HCT116 (cell line): ENCODE data around the gene ZNF25. TPM values are rescaled to one million over a fixed set of nuclear protein-coding genes. Genes with fewer than 3 reads are reported as not detected.

Experiments
- total RNA-seq: library from RNA; stranded (reverse); gene quantifications from one replicate; pipeline ENCODE4 v1.2.1, GENCODE V29; 2021; ENCODE audit not compliant: unreplicated experiment

Gene ZNF25
- total RNA-seq, 1 experiment from 2014 or later = 4.6 TPM

Other genes with a start within 250 kb of the ZNF25 start
- 6.2 TPM for gene ZNF248, start 119.0 kb downstream of the ZNF25 start, total RNA-seq
- 21.2 TPM for gene ZNF33A, start 34.0 kb upstream of the ZNF25 start, total RNA-seq
- gene ZNF37A, start 117.7 kb upstream of the ZNF25 start, total RNA-seq = 18.5 TPM